Activated effector memory CD4-positive, alpha-beta T cell treated with anti-CD3 and anti-CD28 coated beads, Interleukin-2, amount 50 U/mL, for 16 hours (primary cell): ENCODE results near the gene CRYZ.
"Not testable (repeated sequence)": the region's sequence is repeated elsewhere in the genome, so short reads cannot be mapped to it uniquely, and the experiment has no call there.

Experiments used
- DNase-seq: peaks from one replicate; pipeline ENCODE4 v3.0.0-alpha.2; 2020

The CRYZ gene, protein sequence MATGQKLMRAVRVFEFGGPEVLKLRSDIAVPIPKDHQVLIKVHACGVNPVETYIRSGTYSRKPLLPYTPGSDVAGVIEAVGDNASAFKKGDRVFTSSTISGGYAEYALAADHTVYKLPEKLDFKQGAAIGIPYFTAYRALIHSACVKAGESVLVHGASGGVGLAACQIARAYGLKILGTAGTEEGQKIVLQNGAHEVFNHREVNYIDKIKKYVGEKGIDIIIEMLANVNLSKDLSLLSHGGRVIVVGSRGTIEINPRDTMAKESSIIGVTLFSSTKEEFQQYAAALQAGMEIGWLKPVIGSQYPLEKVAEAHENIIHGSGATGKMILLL

DNA sequence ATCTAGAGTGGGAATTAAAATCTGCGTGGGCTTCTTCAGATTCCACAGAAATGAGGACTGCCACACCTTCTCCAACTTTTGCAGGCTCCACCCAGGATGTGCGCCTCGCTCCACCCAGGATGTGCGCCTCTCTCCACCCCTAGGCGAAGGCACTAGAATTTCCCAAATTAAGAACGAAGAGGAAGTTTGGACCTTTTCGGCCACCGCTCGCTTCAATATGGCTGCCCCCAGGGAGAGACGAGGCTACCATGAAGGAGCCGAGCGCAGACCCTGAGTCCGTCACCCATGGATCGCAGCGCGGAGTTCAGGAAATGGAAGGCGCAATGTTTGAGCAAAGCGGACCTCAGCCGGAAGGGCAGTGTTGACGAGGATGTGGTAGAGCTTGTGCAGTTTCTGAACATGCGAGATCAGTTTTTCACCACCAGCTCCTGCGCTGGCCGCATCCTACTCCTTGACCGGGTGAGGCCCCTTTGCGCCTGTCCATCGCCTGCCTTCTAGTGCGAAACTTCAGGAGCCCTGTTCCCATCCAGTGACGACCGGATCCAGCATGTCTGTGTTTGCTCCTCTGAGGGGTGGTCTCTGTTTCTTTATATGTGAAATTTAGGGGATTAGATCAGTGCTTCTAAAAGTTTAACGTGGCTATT lies at the start of gene CRYZ, which contains the start of gene TYW3:
Gene CRYZ (minus strand): TSS at position 91 of the 644 bp plus-strand sequence. CDS start 8,229 bp downstream, outside the sequence.
Gene TYW3 (plus strand): TSS at position 193 of the 644 bp plus-strand sequence. CDS start 93 bp downstream, at position 286.
- DNase-seq = peak; percentile 93

GRCh38 chr1:74780594-74780993 lies 47.7 kb upstream of the CRYZ start:
- no peak for DNase-seq

GRCh38 chr1:74779750-74780149 lies 46.9 kb upstream of the CRYZ start:
- DNase-seq = no peak

DNA sequence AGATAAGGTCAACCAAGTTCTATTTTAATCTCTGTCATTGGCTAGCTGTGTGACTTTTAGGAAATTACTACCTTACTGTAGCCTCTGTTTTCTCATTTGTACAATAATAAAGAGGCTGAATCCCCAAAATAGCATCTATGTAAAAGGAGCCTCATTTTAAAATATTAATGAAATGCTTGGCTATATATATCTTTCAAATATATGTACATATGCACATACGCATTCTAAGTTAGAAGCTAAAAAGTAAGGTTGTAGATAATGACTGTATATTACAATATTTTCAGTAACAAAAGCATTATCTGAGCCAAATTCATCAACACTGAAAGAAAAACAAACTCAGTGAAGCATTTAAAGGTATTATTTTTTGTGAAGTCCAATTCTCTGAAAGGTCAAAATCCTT lies 44.7 kb upstream of the CRYZ start:
- no peak for DNase-seq

- DNase-seq = no peak
Measured at GRCh38 chr1:74775735-74776134, 42.9 kb upstream of the CRYZ start.

- no peak for DNase-seq
Measured at GRCh38 chr1:74773582-74773981, 40.7 kb upstream of the CRYZ start.

- no peak for DNase-seq
Measured at GRCh38 chr1:74772945-74773344, 40.1 kb upstream of the CRYZ start.

DNA sequence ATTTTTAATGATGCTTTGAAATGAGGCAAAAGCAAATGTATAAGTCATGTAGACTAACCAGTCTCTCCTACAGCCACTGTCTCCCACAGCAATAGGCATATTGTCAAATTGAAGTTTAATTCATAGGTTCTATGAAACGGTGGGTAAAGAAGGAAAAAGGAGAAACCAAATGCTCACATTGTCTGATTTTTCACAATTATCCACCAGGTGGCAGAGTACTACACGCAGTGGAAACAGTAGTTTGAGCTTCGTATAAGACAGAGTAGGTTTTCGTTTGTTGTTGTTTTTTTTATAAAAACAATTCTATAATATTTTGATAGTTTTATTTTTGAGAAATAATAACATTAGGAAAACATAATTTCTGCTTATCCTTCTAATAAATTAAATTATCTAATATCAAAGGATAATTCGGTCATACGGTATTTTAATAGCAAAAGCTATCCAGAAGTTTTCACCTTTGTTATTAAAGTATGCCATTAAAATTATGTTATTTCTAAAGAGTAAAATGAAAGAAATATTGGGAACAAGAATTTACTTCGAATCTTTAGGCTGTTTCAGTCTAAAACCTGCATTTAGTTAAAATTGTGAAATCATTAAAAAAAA lies 39.2 kb upstream of the CRYZ start:
- no peak for DNase-seq

DNA sequence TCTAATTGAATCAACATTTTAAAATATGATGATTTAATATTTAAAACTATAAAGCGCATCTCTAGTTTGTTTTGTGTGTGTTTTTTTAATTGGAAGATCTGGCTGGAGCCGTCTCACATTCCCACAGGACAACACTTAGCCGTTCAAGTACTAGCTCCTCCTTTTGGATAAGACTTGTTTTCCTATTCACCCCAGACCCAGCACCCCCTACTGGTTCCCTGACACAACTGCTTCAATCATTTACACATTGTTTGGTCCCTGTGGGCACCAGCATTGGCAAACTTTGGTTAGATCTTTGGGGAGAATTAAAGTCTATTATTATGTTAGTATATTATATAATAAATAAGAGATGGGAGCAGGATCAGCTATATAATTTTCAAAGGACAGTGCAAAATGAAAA lies 34.6 kb upstream of the CRYZ start:
- DNase-seq = no peak

DNA sequence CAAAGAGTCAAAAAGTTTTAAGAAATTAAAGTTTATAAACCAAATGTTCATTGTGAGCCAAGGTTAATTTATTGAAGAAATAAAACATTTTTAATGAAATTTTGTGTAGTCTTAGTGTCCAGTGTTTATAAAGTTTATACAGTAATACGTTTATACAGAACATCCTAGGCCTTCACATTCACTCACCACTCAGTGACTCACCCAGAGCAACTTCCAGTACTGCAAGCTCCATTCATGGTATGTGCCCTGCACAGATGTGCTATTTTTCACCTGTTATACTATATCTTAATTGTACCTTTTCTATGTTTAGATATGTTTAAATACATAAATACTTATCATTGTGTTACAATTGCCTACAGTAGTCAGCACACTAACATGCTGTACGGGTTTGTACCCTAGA lies 33.7 kb upstream of the CRYZ start:
- DNase-seq = no peak

DNA sequence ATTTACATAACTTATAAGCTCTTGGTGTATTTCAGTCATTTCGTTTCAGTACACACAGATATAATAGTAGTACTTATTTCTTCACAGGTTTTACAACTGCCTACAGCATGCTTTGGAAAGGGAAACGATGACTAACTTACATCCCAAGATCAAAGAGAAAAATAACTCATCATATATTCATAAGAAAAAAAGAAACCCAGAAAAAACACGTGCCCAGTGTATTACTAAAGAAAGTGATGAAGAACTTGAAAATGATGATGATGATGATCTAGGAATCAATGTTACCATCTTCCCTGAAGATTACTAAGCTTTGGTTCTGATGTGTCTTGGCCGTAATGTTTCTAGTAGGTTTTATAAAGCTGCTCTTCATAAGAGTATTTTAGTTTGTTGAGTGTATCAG lies 31.0 kb upstream of the CRYZ start:
- DNase-seq = no peak

- DNase-seq = not testable (repeated sequence)
Measured at GRCh38 chr1:74756650-74757049, 23.8 kb upstream of the CRYZ start.

DNA sequence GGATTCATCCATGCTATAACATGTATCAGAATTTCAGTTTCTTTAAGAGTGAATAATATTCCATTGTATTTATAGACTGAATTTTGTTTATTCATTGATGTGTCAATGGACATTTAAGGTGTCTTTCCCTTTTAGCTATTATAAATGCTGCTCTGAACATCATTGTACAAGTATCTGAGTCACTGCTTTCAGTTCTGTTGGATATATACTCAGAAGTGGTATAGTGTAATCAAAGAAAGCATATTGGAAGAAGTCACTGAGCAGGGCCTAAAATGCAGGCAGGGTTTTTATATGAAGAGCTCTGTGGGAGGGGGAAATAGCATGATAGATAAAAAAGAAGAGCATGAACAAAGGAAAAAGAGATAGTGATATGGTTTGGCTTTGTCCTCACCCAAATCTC lies 22.6 kb upstream of the CRYZ start:
- DNase-seq = no peak

DNA sequence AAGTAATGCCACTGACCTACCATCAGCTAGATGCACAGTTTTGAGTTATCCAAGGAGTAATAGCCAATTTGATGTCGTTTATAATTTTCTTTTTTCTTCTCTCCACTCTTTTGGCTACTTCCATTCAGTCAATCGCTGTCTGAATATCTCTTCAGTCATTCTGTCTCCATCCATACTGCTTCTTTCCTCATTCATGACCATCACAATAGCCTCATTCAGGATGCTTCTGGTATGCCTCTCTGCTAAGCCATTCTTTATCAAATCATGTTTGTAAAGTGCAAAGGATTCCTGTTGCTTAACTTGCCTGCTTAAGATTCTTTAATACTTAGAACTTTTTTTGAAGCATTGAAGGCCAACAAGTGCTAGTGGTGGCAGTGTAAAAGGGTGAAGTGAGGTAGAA lies 20.3 kb upstream of the CRYZ start:
- DNase-seq = no peak

DNA sequence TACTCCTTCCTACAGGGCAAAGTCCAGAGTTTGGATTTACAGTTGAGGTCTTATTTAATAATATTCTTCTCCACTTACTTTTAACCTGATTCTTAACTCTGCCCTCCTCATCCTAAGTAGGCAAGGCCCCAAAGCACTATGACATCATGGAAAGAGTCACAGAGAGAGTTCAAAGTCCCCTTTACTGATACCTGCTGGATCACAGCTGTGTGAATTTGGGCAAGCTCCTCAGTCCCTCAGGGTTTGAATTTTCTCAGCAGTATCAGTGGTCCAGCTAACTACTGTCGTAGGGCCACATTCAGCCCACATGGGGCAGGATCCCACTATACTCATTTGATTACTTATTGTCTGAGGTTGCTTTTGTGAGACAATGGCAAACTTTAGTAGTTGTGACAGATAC lies 16.1 kb upstream of the CRYZ start:
- no peak for DNase-seq

- DNase-seq = not testable (repeated sequence)
Measured at GRCh38 chr1:74745247-74745646, 12.4 kb upstream of the CRYZ start.

DNA sequence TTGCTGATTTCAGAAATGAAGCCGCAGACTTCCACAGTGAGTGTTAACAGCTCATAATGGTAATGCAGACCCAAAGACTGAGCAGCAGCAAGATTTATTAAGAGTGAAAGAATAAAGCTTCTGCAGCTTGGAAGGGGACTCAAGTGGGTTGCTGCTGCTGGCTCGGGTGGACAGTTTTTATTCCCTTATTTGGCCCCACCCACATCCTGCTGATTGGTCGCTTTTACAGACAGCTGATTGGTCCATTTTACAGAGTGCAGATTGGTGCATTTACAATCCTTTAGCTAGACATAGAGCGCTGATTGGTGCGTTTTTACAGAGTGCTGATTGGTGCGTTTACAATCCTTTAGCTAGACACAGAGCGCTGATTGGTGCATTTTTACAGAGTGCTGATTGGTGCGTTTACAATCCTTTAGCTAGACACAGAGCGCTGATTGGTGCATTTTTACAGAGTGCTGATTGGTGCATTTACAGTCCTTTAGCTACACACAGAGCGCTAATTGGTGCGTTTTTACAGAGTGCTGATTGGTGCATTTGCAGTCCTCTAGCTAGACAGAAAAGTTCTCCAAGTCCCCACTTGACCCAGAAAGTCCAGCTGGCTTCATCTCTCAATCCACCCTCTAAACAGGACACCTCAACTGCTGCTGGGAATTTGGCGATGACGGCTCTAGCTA lies 7.6 kb upstream of the CRYZ start:
- DNase-seq = not testable (repeated sequence)

GRCh38 chr1:74737333-74737732 lies 4.5 kb upstream of the CRYZ start:
- DNase-seq = no peak

DNA sequence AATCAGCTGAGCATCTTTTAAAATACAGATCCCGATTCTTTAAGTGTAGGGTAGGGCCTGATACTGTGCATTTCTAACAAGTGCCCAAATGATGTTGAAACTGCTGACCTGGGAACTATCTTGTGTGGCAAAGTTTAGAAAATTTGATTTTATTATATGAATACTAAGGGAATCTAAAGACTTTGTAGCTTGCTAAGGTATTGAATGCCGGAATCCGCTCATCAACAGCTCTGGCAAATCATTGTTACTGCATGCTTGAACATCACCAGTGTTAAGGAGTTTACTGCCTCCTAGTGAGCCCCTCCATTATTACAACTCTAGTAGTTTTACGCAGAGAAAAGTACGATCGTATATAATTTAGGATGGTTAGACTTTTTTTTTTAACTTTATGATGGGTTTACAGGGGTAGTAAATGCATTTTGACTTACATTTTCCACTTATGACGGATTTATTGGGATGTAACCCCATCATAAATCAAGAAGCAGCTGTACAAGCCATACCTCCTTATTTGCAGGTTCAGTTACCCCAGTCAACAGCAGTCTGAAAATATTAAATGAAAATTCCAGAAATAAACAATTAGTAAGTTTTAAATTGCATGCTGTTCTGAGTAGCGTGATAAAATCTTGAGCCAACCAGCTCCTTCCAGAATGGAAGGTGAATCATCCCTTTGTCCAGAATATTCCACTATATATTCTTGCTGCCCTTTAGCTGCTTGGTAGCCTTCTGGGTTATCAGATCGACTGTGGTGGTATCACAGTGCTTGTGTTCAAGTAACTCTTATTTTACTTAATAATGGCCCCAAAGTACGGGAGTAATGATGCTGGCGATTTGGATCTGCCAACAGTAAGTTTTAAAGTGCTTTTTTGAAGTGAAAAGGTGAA lies 994 bp upstream of the CRYZ start:
- DNase-seq = no peak

- DNase-seq = peak; percentile 66
Measured at GRCh38 chr1:74732071-74732946, 541 bp downstream of the CRYZ start.

GRCh38 chr1:74731399-74732052 lies 1.3 kb downstream of the CRYZ start:
- no peak for DNase-seq
